GM21367 (cell line): ENCODE results near the gene LMOD2.

Source experiments
- ATAC-seq: cut with Tn5 transposase; IDR thresholded peaks from one replicate; pipeline ENCODE4 v1.9.1; 2021; ENCODE audit not compliant: unreplicated experiment

Gene LMOD2

GRCh38 chr7:123637878-123638277 is 17.8 kb upstream of the LMOD2 start:
- ATAC-seq: no peak

GRCh38 chr7:123639631-123640030 is 16.0 kb upstream of the LMOD2 start:
- ATAC-seq: no peak

DNA sequence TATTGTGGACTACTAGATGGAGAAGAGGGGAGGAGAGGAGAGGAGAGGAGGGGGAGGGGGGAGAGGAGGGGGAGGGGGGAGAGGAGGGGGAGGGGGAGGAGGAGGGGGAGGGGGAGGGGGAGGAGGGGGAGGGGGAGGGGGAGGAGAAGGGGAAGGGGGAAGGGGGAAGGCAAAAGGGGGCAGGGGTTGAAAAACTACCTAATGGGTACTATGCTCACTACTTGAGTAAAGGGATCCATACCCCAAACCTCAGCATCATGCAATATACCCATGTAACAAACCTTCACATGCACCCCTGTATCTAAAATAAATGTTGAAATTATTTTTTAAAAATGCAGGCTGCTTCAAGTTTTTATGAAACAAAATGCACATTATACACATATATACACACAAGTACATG is 15.1 kb upstream of the LMOD2 start:
- ATAC-seq: no peak

DNA sequence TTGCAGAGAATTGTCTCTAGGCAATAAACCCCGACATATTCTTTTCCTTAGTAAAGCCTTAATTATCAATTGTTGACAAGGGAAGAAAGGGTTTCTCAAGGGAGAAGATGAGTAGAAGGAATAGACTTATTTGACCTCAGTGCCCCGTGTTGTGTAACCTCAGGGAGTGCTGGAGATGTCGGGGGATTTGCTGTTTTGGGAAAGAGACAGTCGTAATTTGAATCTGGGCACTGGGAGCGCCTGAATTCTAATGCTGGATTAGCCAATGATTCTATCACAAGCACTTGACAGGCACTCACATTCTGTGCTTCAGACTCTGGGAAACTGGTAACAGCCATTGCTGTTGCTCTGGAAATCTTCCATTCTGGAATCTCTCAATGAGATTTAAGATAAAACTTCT is 13.8 kb upstream of the LMOD2 start:
- no peak for ATAC-seq

- ATAC-seq: no peak
Observed at GRCh38 chr7:123643495-123644441, 11.9 kb upstream of the LMOD2 start.

- no peak for ATAC-seq
Observed at GRCh38 chr7:123645516-123645915, 10.2 kb upstream of the LMOD2 start.

- ATAC-seq: no peak
Observed at GRCh38 chr7:123647106-123647730, 8.4 kb upstream of the LMOD2 start.

DNA sequence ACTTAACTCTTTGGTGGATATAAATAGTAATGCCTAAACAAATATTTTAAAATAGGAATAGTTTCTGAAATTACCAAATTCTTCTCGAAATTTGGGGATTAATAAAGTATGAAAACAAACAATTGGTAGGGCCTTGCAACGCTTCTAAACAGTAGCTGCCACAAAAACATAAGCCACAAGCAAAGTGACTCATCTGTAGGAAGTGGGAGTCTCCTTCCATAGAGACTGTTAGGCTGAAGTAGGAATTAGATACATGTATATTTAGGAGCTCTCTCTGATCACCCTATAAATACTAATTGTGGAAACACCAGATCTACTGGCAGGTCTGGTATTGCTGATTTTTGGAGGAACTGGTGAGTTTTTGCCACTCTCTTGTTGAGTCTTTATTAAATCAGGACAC is 5.7 kb upstream of the LMOD2 start:
- ATAC-seq: no peak

DNA sequence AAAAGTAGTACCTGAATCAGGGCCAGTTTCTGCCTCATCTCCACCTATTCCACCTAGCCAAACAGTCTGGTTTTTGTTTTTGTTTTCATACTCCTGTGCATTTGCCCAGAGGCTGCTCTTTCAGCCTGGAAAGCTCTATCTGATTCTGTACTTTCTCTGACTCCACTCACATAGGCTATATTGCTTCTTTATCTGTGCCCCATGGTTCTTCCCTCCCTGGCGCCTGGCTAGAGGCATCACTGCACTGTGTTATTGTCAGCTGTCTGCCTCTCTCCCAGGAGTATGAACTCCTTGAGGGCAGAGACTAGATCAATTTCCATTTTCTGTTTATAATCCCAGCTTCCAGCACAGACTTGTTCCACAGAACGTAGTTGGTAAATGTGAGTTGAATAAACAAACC is 5.1 kb upstream of the LMOD2 start:
- no peak for ATAC-seq

- ATAC-seq: no peak
Observed at GRCh38 chr7:123652406-123652805, 3.3 kb upstream of the LMOD2 start.

DNA sequence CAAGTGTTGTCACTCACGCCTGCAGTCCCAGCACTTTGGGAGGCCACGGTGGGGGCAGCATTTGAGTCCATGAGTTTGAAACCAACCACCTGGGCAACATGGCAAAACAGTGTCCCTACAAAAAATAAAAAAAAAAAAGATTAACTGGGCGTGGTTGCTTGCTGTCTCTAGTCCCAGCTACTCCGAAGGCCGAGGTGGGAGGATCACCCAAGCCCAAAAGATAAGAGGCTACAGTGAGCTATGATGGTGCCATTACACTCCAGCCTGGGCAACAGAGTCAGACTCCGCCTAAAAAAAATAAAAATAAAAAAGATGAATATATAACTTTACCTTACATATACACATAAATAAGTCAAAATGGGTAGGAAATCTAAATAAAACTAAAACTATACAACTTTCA is 2.5 kb upstream of the LMOD2 start:
- no peak for ATAC-seq

DNA sequence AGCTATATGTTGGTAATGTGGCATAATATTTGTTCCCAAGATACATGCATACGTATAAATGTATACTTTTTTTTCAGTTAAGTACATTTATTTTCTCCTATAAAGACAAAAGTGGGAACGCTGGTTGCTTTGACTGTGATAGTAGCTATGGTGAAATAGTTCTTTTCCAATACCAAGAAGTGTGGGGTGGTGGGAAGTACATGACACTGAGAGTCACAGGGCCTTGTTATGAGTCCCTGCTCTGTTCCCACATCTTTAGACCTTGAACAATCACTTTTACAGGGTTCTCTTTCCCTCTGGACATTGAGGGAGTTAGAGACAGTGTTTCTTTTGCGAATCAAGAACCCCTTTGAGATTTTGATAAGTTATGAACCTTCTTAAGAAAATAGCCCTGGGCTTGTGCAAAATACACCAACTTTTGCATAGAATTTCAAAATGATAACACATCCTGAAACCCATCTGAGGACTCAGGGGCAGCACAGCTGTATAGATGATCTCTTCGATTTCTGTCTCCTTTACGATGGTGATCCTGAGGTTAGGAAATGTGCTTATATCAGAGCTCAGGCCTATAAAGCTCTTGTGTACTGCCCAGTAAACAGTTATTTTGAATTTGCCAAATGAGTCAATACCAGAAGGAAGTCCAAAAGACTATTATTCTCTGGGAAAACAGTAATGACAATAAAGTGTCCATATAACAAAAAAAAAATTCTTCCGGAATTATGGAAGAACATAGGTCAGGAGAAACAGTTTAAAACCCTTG is 1.1 kb downstream of the LMOD2 start:
- ATAC-seq: no peak

DNA sequence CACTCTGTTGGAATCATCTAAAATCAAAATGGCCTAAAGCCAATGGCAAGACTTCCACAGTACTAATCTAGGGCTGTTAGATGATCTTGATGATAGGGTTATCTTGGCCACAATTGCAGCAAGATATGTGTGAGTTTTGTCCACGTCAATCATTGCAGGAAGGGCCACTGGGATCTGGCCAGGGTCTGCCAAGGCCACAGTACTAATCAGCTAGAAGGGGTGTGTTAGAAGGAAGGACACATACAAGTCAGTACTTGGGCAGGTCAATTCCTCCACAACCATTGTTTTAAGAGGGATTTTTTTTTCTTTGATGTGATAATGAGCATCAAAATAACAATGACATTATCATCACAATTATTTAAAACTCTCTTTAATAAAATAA is 1.6 kb downstream of the LMOD2 start:
- ATAC-seq: no peak

GRCh38 chr7:123658023-123658422 is 2.4 kb downstream of the LMOD2 start:
- no peak for ATAC-seq

- ATAC-seq: no peak
Observed at GRCh38 chr7:123660514-123661354, 5.1 kb downstream of the LMOD2 start.

DNA sequence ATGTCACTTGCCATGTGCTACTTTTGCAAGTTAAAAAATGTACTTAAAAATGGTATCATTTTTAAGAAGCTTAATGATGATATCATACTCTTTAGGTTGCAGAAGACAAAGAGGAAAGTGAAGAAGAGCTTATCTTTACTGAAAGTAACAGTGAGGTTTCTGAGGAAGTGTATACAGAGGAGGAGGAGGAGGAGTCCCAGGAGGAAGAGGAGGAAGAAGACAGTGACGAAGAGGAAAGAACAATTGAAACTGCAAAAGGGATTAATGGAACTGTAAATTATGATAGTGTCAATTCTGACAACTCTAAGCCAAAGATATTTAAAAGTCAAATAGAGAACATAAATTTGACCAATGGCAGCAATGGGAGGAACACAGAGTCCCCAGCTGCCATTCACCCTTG is 6.1 kb downstream of the LMOD2 start:
- ATAC-seq: no peak

- ATAC-seq: no peak
Observed at GRCh38 chr7:123662293-123662692, 6.6 kb downstream of the LMOD2 start.

GRCh38 chr7:123662755-123663154 is 7.1 kb downstream of the LMOD2 start:
- ATAC-seq: no peak

DNA sequence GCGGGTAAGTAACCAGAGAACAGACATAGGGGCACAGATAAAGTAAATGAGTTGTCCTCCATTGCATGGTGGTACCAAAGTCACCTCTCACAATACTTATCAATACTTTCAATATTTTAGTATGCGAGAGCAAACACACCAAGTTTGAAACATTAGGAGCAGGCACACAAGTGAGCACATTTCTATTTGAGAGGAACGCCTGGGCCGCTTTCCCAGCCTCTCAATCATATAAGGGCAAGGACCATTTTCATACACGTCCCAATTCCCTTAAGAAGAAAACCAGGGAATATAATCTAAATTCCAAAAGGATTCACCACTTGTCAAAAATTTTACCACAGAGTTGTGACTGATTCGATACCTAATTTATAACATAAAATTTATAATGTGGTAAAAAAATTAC is 7.5 kb downstream of the LMOD2 start:
- no peak for ATAC-seq

GRCh38 chr7:123665157-123665556 is 9.5 kb downstream of the LMOD2 start:
- no peak for ATAC-seq

GRCh38 chr7:123665896-123666295 is 10.2 kb downstream of the LMOD2 start:
- no peak for ATAC-seq
